ENCODE measurements around the gene MYH3. TPM values are rescaled to one million over a fixed set of nuclear protein-coding genes. Genes with fewer than 3 reads are reported as not detected.
"Not testable (repeated sequence)": the region's sequence is repeated elsewhere in the genome, so short reads cannot be mapped to it uniquely, and the experiment has no call there.

The MYH3 gene
- total RNA-seq: 6,986 TPM

- H3K4me3 ChIP-seq (ENCODE audit: low read length in 3 of 3): no peak within 1 kb of the TSS
- peak within 1 kb of the TSS in 1 of 3 donors; percentile 6 for H3K9ac ChIP-seq (ENCODE audit: low read depth in 1 of 3, low read length in 3 of 3)
Measured at GRCh38 chr17:10657148-10657547, at the start of gene MYH3. Gene MYH3, minus strand, starts transcription at chr17:10657309. Its CDS starts 2,245 bp downstream, at chr17:10655064.

GRCh38 chr17:10705727-10706126 lies 48.6 kb upstream of the MYH3 start:
- H3K36me3 ChIP-seq (ENCODE audit: control insufficient read depth in 3 of 3, insufficient read depth in 3 of 3, low read length in 3 of 3): peaks cover 17 to 47% (median 28%) of the 10 kb centered on the region in 3 donors

More at GRCh38 chr17:10657148-10657547, at the start of gene MYH3:
- H3K27me3 ChIP-seq (ENCODE audit: control insufficient read depth in 3 of 3, insufficient read depth in 3 of 3, low read length in 3 of 3): no peaks in the 10 kb centered on the region
- no peaks in the 10 kb centered on the region for H3K9me3 ChIP-seq (ENCODE audit: control insufficient read depth in 3 of 3, low read length in 3 of 3)
- peaks cover 2 to 12% (median 5%) of the 10 kb centered on the region in 3 donors for H3K36me3 ChIP-seq (ENCODE audit: control insufficient read depth in 3 of 3, insufficient read depth in 3 of 3, low read length in 3 of 3)
- no peak within 1 kb of the TSS for H3K27ac ChIP-seq (ENCODE audit: low read depth, low read length)
- peaks cover 4 to 8% (median 7%) of the 10 kb centered on the region in 3 donors for H3K4me1 ChIP-seq (ENCODE audit: control insufficient read depth in 3 of 3, insufficient read depth in 3 of 3, low read length in 3 of 3)

GRCh38 chr17:10702574-10702973 lies 45.5 kb upstream of the MYH3 start:
- Histone ChIP-seq H3K9ac (ENCODE audit: low read depth in 1 of 3, low read length in 3 of 3) (no peak overlapping the region), H3K9me3 (ENCODE audit: control insufficient read depth in 3 of 3, low read length in 3 of 3) (no peaks in the 10 kb centered on the region), H3K36me3 (ENCODE audit: control insufficient read depth in 3 of 3, insufficient read depth in 3 of 3, low read length in 3 of 3) (peaks cover 6 to 23% (median 10%) of the 10 kb centered on the region in 3 donors), H3K27me3 (ENCODE audit: control insufficient read depth in 3 of 3, insufficient read depth in 3 of 3, low read length in 3 of 3) (no peaks in the 10 kb centered on the region), H3K27ac (ENCODE audit: low read depth, low read length) (no peak overlapping the region), H3K4me3 (ENCODE audit: low read length in 3 of 3) (no peak overlapping the region), H3K4me1 (ENCODE audit: control insufficient read depth in 3 of 3, insufficient read depth in 3 of 3, low read length in 3 of 3) (peaks cover 7 to 14% (median 13%) of the 10 kb centered on the region in 3 donors)

More at GRCh38 chr17:10705727-10706126, 48.6 kb upstream of the MYH3 start:
- no peaks in the 10 kb centered on the region for H3K9me3 ChIP-seq (ENCODE audit: control insufficient read depth in 3 of 3, low read length in 3 of 3)
- H3K4me1 ChIP-seq (ENCODE audit: control insufficient read depth in 3 of 3, insufficient read depth in 3 of 3, low read length in 3 of 3): peaks cover 7 to 8% (median 7%) of the 10 kb centered on the region in 3 donors
- no peak overlapping the region for H3K9ac ChIP-seq (ENCODE audit: low read depth in 1 of 3, low read length in 3 of 3)
- no peak overlapping the region for H3K4me3 ChIP-seq (ENCODE audit: low read length in 3 of 3)
- no peak overlapping the region for H3K27ac ChIP-seq (ENCODE audit: low read depth, low read length)
- no peaks in the 10 kb centered on the region for H3K27me3 ChIP-seq (ENCODE audit: control insufficient read depth in 3 of 3, insufficient read depth in 3 of 3, low read length in 3 of 3)

GRCh38 chr17:10699856-10700255 lies 42.7 kb upstream of the MYH3 start:
- Histone ChIP-seq H3K4me1 (ENCODE audit: control insufficient read depth in 3 of 3, insufficient read depth in 3 of 3, low read length in 3 of 3) (peaks cover 11 to 27% (median 18%) of the 10 kb centered on the region in 3 donors), H3K27me3 (ENCODE audit: control insufficient read depth in 3 of 3, insufficient read depth in 3 of 3, low read length in 3 of 3) (no peaks in the 10 kb centered on the region), H3K9ac (ENCODE audit: low read depth in 1 of 3, low read length in 3 of 3) (no peak overlapping the region), H3K27ac (ENCODE audit: low read depth, low read length) (no peak overlapping the region), H3K9me3 (ENCODE audit: control insufficient read depth in 3 of 3, low read length in 3 of 3) (no peaks in the 10 kb centered on the region), H3K36me3 (ENCODE audit: control insufficient read depth in 3 of 3, insufficient read depth in 3 of 3, low read length in 3 of 3) (peaks cover 4 to 9% (median 4%) of the 10 kb centered on the region in 3 donors), H3K4me3 (ENCODE audit: low read length in 3 of 3) (no peak overlapping the region)

- Histone ChIP-seq H3K4me1 (ENCODE audit: control insufficient read depth in 3 of 3, insufficient read depth in 3 of 3, low read length in 3 of 3) (peaks cover 11 to 27% (median 18%) of the 10 kb centered on the region in 3 donors), H3K4me3 (ENCODE audit: low read length in 3 of 3) (peak overlapping the region; percentile 93 to 96 (median 95)), H3K27ac (ENCODE audit: low read depth, low read length) (peak overlapping the region; percentile 98), H3K9me3 (ENCODE audit: control insufficient read depth in 3 of 3, low read length in 3 of 3) (no peaks in the 10 kb centered on the region), H3K36me3 (ENCODE audit: control insufficient read depth in 3 of 3, insufficient read depth in 3 of 3, low read length in 3 of 3) (peaks cover 7 to 15% (median 9%) of the 10 kb centered on the region in 3 donors), H3K9ac (ENCODE audit: low read depth in 1 of 3, low read length in 3 of 3) (peak overlapping the region; percentile 92 to 97 (median 94)), H3K27me3 (ENCODE audit: control insufficient read depth in 3 of 3, insufficient read depth in 3 of 3, low read length in 3 of 3) (no peaks in the 10 kb centered on the region)
Measured at GRCh38 chr17:10698096-10698818, 41.1 kb upstream of the MYH3 start.

- peaks cover 7 to 23% (median 16%) of the 10 kb centered on the region in 3 donors for H3K36me3 ChIP-seq (ENCODE audit: control insufficient read depth in 3 of 3, insufficient read depth in 3 of 3, low read length in 3 of 3)
- no peaks in the 10 kb centered on the region for H3K27me3 ChIP-seq (ENCODE audit: control insufficient read depth in 3 of 3, insufficient read depth in 3 of 3, low read length in 3 of 3)
- peak within 1 kb of the TSS; percentile 92 to 97 (median 94) for H3K9ac ChIP-seq (ENCODE audit: low read depth in 1 of 3, low read length in 3 of 3)
- H3K27ac ChIP-seq (ENCODE audit: low read depth, low read length): peak within 1 kb of the TSS; percentile 98
- H3K9me3 ChIP-seq (ENCODE audit: control insufficient read depth in 3 of 3, low read length in 3 of 3): no peaks in the 10 kb centered on the region
- H3K4me3 ChIP-seq (ENCODE audit: low read length in 3 of 3): peak within 1 kb of the TSS; percentile 93 to 96 (median 95)
- peaks cover 6 to 24% (median 14%) of the 10 kb centered on the region in 3 donors for H3K4me1 ChIP-seq (ENCODE audit: control insufficient read depth in 3 of 3, insufficient read depth in 3 of 3, low read length in 3 of 3)
Measured at GRCh38 chr17:10697092-10698081, 40.3 kb upstream of the MYH3 start, which contains the start of the genes ADPRM and SCO1. Gene ADPRM, plus strand, starts transcription at chr17:10697594. Its CDS starts 7,333 bp downstream, at chr17:10704927. Gene SCO1, minus strand, starts transcription at chr17:10697533. Its CDS starts 26 bp downstream, at chr17:10697507.

- not testable (repeated sequence) for H3K9me3 ChIP-seq (ENCODE audit: control insufficient read depth in 3 of 3, low read length in 3 of 3); H3K27ac ChIP-seq (ENCODE audit: low read depth, low read length); H3K27me3 ChIP-seq (ENCODE audit: control insufficient read depth in 3 of 3, insufficient read depth in 3 of 3, low read length in 3 of 3)
- Histone ChIP-seq H3K9ac (ENCODE audit: low read depth in 1 of 3, low read length in 3 of 3) (peak overlapping the region in 1 of 3 donors; percentile 94), H3K4me3 (ENCODE audit: low read length in 3 of 3) (peak overlapping the region in 1 of 3 donors; percentile 96), H3K36me3 (ENCODE audit: control insufficient read depth in 3 of 3, insufficient read depth in 3 of 3, low read length in 3 of 3) (peaks cover 7 to 36% (median 26%) of the 10 kb centered on the region in 3 donors), H3K4me1 (ENCODE audit: control insufficient read depth in 3 of 3, insufficient read depth in 3 of 3, low read length in 3 of 3) (peaks cover 4 to 20% (median 13%) of the 10 kb centered on the region in 3 donors)
Measured at GRCh38 chr17:10695875-10696407, 38.8 kb upstream of the MYH3 start.

- H3K9me3 ChIP-seq (ENCODE audit: control insufficient read depth in 3 of 3, low read length in 3 of 3): no peaks in the 10 kb centered on the region
- peaks cover 12 to 44% (median 40%) of the 10 kb centered on the region in 3 donors for H3K36me3 ChIP-seq (ENCODE audit: control insufficient read depth in 3 of 3, insufficient read depth in 3 of 3, low read length in 3 of 3)
- H3K9ac ChIP-seq (ENCODE audit: low read depth in 1 of 3, low read length in 3 of 3): no peak overlapping the region
- H3K4me3 ChIP-seq (ENCODE audit: low read length in 3 of 3): no peak overlapping the region
- no peaks in the 10 kb centered on the region for H3K27me3 ChIP-seq (ENCODE audit: control insufficient read depth in 3 of 3, insufficient read depth in 3 of 3, low read length in 3 of 3)
- no peak overlapping the region for H3K27ac ChIP-seq (ENCODE audit: low read depth, low read length)
- H3K4me1 ChIP-seq (ENCODE audit: control insufficient read depth in 3 of 3, insufficient read depth in 3 of 3, low read length in 3 of 3): no peaks in the 10 kb centered on the region
Measured at GRCh38 chr17:10687499-10687898, 30.4 kb upstream of the MYH3 start.

- H3K9ac ChIP-seq (ENCODE audit: low read depth in 1 of 3, low read length in 3 of 3): no peak overlapping the region
- H3K4me1 ChIP-seq (ENCODE audit: control insufficient read depth in 3 of 3, insufficient read depth in 3 of 3, low read length in 3 of 3): no peaks in the 10 kb centered on the region
- no peak overlapping the region for H3K27ac ChIP-seq (ENCODE audit: low read depth, low read length)
- H3K9me3 ChIP-seq (ENCODE audit: control insufficient read depth in 3 of 3, low read length in 3 of 3): no peaks in the 10 kb centered on the region
- H3K4me3 ChIP-seq (ENCODE audit: low read length in 3 of 3): no peak overlapping the region
- no peaks in the 10 kb centered on the region for H3K27me3 ChIP-seq (ENCODE audit: control insufficient read depth in 3 of 3, insufficient read depth in 3 of 3, low read length in 3 of 3)
- peaks cover 16 to 40% (median 25%) of the 10 kb centered on the region in 3 donors for H3K36me3 ChIP-seq (ENCODE audit: control insufficient read depth in 3 of 3, insufficient read depth in 3 of 3, low read length in 3 of 3)
Measured at GRCh38 chr17:10683853-10684252, 26.7 kb upstream of the MYH3 start.
